Heart left ventricle (tissue), 13 donors: ENCODE results near the gene ADGRD2.

Experiments used
- CTCF ChIP-seq, 12 donors: fragments of 200-600 bp; sonication (generic) in 4 of 12; IDR thresholded peaks; one replicate each; pipeline versions ENCODE4 v1.5.0 to v1.8.0; 2018 to 2022; ENCODE audit warnings: antibody characterized with exemption in 12 of 12, mild to moderate bottlenecking in 5 of 12
- POLR2A ChIP-seq, 2 donors: fragments of 450-650 bp; IDR thresholded peaks; one replicate each; pipeline ENCODE4 v1.6.1; 2017; ENCODE audit warnings: antibody characterized with exemption in 2 of 2, mild to moderate bottlenecking in 2 of 2, moderate library complexity in 2 of 2
- donor health status: ischemic (EF 13 %, LVEDD 7.1; RV severe dilation, severe dysfunction).
- donor health status: DM: no; HTN: yes; CAD: no.
- donor health status: DM: no; HTN: no; CAD: no.
- donor health status: ischemic (EF 25% LVEDD 6.9; RV normal size, moderate dysfunction).
- donor health status: ischemic (EF 25% LVEDD 5.7; RV mildly dilated, moderate dysfunction).
- donor health status: ischemic (EF 35%, LVEDD 5.7; RV mildly dilated, moderate dysfunction).
- donor health status: nonischemic (EF 11% LVEDD 7.7; RV severe dilation, severe dysfunction).
- donor health status: DM: yes; HTN: yes; CAD: no.
- donor health status: PGD.
- donor health status: ischemic (EF 29% LVEDD 5.4; RV normal size, mild dysfunction).
- donor health status: nonischemic (EF 23%, LVEDD 6.1; RV moderate dilation, normal function).

DNA sequence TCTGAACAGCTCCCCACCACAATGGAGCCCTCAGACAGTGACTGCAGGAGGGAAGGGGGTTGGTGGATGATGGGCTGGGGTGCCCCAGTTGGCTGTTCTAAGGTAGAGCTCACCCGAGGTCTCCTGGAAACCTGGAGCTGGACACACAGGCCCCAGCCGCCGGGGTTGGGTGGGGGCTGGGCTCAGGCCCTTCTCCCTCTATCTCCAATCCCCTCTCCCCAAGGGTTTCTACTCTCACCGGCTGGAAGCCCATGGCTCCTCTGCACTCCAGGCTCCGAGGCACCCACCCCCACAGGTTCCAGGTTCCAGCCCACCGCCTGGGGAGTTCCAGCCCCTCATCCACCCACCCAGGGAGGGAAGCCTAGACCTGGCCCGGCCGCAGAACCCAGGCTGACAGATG, 56.2 kb downstream of the ADGRD2 start:
- TF ChIP-seq CTCF (IDR thresholded peaks at IDR 0.05) (no peak), POLR2A (IDR thresholded peaks at IDR 0.05) (no peak)
